K562 (cell line): ENCODE data around the gene FOXN3. TPM values are rescaled to one million over a fixed set of nuclear protein-coding genes. Genes with fewer than 3 reads are reported as not detected.

Experiments used
- ATAC-seq: fragments of 200-7000 bp; cut with Tn5 transposase; 3 replicates; pipeline ENCODE4 v1.9.1; 2020; ENCODE audit warnings: moderate library complexity
- BruUV-seq: library from RNA; stranded (reverse); fragments of 400-500 nt; replicated peaks from 2 replicates; lab custom pipeline; 2021; lab: Mats Ljungman, UMichigan
- CTCF ChIA-PET: fragments of 300-600 bp; formaldehyde crosslinking; extraction: SDS; loops from one replicate; lab custom pipeline; 2021; ENCODE audit warnings: low intra/inter-chr PET ratio; lab: Yijun Ruan, JAX
- POLR2A ChIA-PET: fragments of 300-600, 350-650 bp; sonication (Branson Sonifier 250); formaldehyde crosslinking; extraction: SDS; loops from one replicate; lab custom pipeline; 2021; ENCODE audit warnings: antibody characterized with exemption, inconsistent platforms; lab: Yijun Ruan, JAX
- DNase-seq, 4 experiments: peaks; one replicate each; pipeline versions ENCODE4 v3.0.0 to v3.0.0-alpha.2; 2011 to 2018; ENCODE audit warnings: low spot score in 3 of 4, mixed read lengths in 3 of 4; ENCODE audit errors: extremely low read depth in 1 of 4
- FAIRE-seq: peaks from 2 replicates; lab custom pipeline; 2011; peaks lifted over from hg19 to GRCh38; lab: Jason Lieb, UNC
- H2AFZ ChIP-seq: 2 replicates; pipeline ENCODE4 v1.6.0; 2011; ENCODE audit warnings: low read depth, low read length, control low read depth, inconsistent platforms
- H3K27ac ChIP-seq: fragments of 200-600 bp; 3 replicates; pipeline ENCODE4 v1.8.0; 2011; ENCODE audit warnings: low read depth, mild to moderate bottlenecking, control low read depth, inconsistent platforms, low read length, moderate library complexity, mixed read lengths; ENCODE audit errors: extremely low read depth
- H3K27me3 ChIP-seq, 2 experiments: fragments of 300-600 bp in 1 of 2; 2 replicates in 1 of 2; 3 replicates in 1 of 2; pipeline versions ENCODE4 v1.6.0 to v1.8.0; 2011; ENCODE audit warnings: inconsistent platforms in 2 of 2, low read length in 2 of 2, mild to moderate bottlenecking in 1 of 2, mixed read lengths in 1 of 2, moderate library complexity in 1 of 2; ENCODE audit not compliant: control insufficient read depth in 2 of 2, insufficient read depth in 2 of 2
- H3K36me3 ChIP-seq: fragments of 300-600 bp; 3 replicates; pipeline ENCODE4 v1.8.0; 2011; ENCODE audit warnings: mild to moderate bottlenecking, low read length, inconsistent platforms; ENCODE audit not compliant: control insufficient read depth, insufficient read depth
- H3K4me1 ChIP-seq, 2 experiments: fragments of 200-600 bp in 1 of 2; replicated peaks in 1 of 2; 2 replicates in 1 of 2; 3 replicates in 1 of 2; pipeline versions ENCODE4 v1.5.1 to v1.8.0; 2011; ENCODE audit warnings: inconsistent platforms in 2 of 2, low read length in 2 of 2, mild to moderate bottlenecking in 1 of 2, mixed read lengths in 1 of 2, moderate library complexity in 1 of 2; ENCODE audit not compliant: control insufficient read depth in 2 of 2, insufficient read depth in 2 of 2
- H3K4me2 ChIP-seq: 2 replicates; pipeline ENCODE4 v1.6.1; 2011; ENCODE audit warnings: low read length, control low read depth, inconsistent platforms, mixed read lengths; ENCODE audit not compliant: insufficient read depth
- H3K4me3 ChIP-seq: fragments of 200-600 bp; sonication (generic), shearing (Covaris generic); 2 replicates; pipeline ENCODE4 v1.5.1; 2016; ENCODE audit warnings: control low read depth, inconsistent platforms
- H3K79me2 ChIP-seq: fragments of 200-600 bp; 3 replicates; pipeline ENCODE4 v1.8.0; 2011; ENCODE audit warnings: low read length, inconsistent platforms; ENCODE audit not compliant: control insufficient read depth, insufficient read depth
- H3K9ac ChIP-seq, 2 experiments: 2 replicates each; pipeline versions ENCODE4 v1.6.0 to v1.6.1; 2011; ENCODE audit warnings: low read depth in 2 of 2, low read length in 2 of 2, control low read depth in 1 of 2, inconsistent platforms in 1 of 2, mild to moderate bottlenecking in 1 of 2, mixed read lengths in 1 of 2; ENCODE audit not compliant: insufficient read depth in 1 of 2
- H3K9me1 ChIP-seq: one replicate; pipeline ENCODE4 v1.6.0; 2011; ENCODE audit warnings: inconsistent platforms, mild to moderate bottlenecking, low read length, moderate library complexity; ENCODE audit not compliant: control insufficient read depth, insufficient read depth
- H3K9me3 ChIP-seq: replicated peaks from 2 replicates; pipeline ENCODE4 v1.5.1; 2011; ENCODE audit warnings: low read depth, low read length, inconsistent platforms; ENCODE audit not compliant: control insufficient read depth, insufficient read depth
- H4K20me1 ChIP-seq: replicated peaks from 2 replicates; pipeline ENCODE4 v1.6.1; 2011; ENCODE audit warnings: low read length, inconsistent platforms, mixed read lengths; ENCODE audit not compliant: control insufficient read depth, insufficient read depth
- CHAMP1 ChIP-seq: fragments of 450-650 bp; IDR thresholded peaks from 2 replicates; pipeline ENCODE4 v1.6.1; 2016; ENCODE audit warnings: mild to moderate bottlenecking
- CREB3 ChIP-seq: fragments of 450-650 bp; conservative IDR thresholded peaks from 2 replicates; pipeline ENCODE4 v1.6.1; 2016; ENCODE audit warnings: missing genetic modification characterization, low read depth, mild to moderate bottlenecking, missing compliant biosample characterization, moderate library complexity
- CTBP1 ChIP-seq: fragments of 450-650 bp; IDR thresholded peaks from 2 replicates; pipeline ENCODE4 v1.6.1; 2016; ENCODE audit warnings: borderline replicate concordance
- HMBOX1 ChIP-seq: sonication (generic); IDR thresholded peaks from 2 replicates; pipeline ENCODE4 v1.6.1; 2016
- ID3 ChIP-seq, 2 experiments: fragments of 250-450 bp in 1 of 2; fragments of 450-650 bp in 1 of 2; sonication (Bioruptor Pico) in 1 of 2; IDR thresholded peaks; 2 replicates each; pipeline versions ENCODE4 v1.6.1 to v1.8.0; 2016 to 2021; ENCODE audit warnings: mild to moderate bottlenecking in 2 of 2, moderate library complexity in 2 of 2, missing compliant biosample characterization in 1 of 2, missing genetic modification characterization in 1 of 2
- ILK ChIP-seq: fragments of 450-650 bp; IDR thresholded peaks from 2 replicates; pipeline ENCODE4 v1.6.1; 2016; ENCODE audit warnings: missing genetic modification characterization, low read depth, mild to moderate bottlenecking, missing compliant biosample characterization, moderate library complexity, borderline replicate concordance
- IRF2 ChIP-seq: sonication (generic); formaldehyde crosslinking; IDR thresholded peaks from 2 replicates; pipeline ENCODE4 v1.8.1; 2022; ENCODE audit warnings: mild to moderate bottlenecking, missing genetic modification reagents
- MAX ChIP-seq: sonication (generic); formaldehyde crosslinking; IDR thresholded peaks from 2 replicates; pipeline ENCODE4 v1.9.0; 2022; ENCODE audit warnings: mild to moderate bottlenecking, missing genetic modification reagents
- PCBP1 ChIP-seq: fragments of 200-400 bp; formaldehyde crosslinking; IDR thresholded peaks from 2 replicates; pipeline ENCODE4 v1.6.1; 2018; ENCODE audit warnings: mild to moderate bottlenecking, low read depth, low read length; ENCODE audit not compliant: poor library complexity, severe bottlenecking
- STAT5B ChIP-seq: fragments of 250-450 bp; sonication (Bioruptor Pico); IDR thresholded peaks from 2 replicates; pipeline ENCODE4 v1.8.0; 2021; ENCODE audit warnings: mild to moderate bottlenecking, inconsistent platforms
- THAP12 ChIP-seq: fragments of 250-450 bp; sonication (Bioruptor Pico); IDR thresholded peaks from 2 replicates; pipeline ENCODE4 v1.9.0; 2021; ENCODE audit warnings: mild to moderate bottlenecking, inconsistent platforms
- ZNF444 ChIP-seq: fragments of 250-450 bp; sonication (Bioruptor Pico); IDR thresholded peaks from 2 replicates; pipeline ENCODE4 v1.4.0; 2020; ENCODE audit warnings: mild to moderate bottlenecking, moderate library complexity
- ZNF583 ChIP-seq: fragments of 250-450 bp; sonication (Bioruptor Pico); IDR thresholded peaks from 2 replicates; pipeline ENCODE4 v1.4.0; 2020
- WGBS: fragments of 100-300 bp; shearing (Covaris generic); methylation state at CpG from one replicate; pipeline ENCODE4 v1.1.6; 2016; ENCODE audit warnings: low coverage, mixed read lengths; ENCODE audit not compliant: insufficient coverage; ENCODE audit errors: missing lambda C conversion rate; 5-methylcytosine and 5-hydroxymethylcytosine counted together
- in situ Hi-C: fragments of 300-500 bp; cut with MboI; formaldehyde crosslinking; loops from 4 replicates; pipeline ENCODE4 v1.15.0; 2018; ENCODE audit warnings: inconsistent platforms, mixed read lengths
- intact Hi-C: fragments of 100-400 bp; cut with micrococcal nuclease; formaldehyde crosslinking; loops from 2 replicates; pipeline ENCODE4 v1.14.2; 2022
- polyA plus RNA-seq, 8 experiments: library from polyadenylated mRNA; depleted of rRNA in 4 of 8; stranded (reverse) in 5 of 8; unstranded in 3 of 8; fragments of >200 nt; fragmentation: Nextera tagmentation in 2 of 8; fragmentation: Illumina TruSeq in 1 of 8; extraction: Ambion mirVana in 2 of 8; extraction: Trizol in 1 of 8; gene quantifications; 2 replicates each; pipeline versions ENCODE4 v1.2.1 to v1.2.3, GENCODE V29; 2011 to 2014; ENCODE audit warnings: inconsistent platforms in 1 of 8, missing spikeins in 1 of 8
- total RNA-seq, 7 experiments: library from RNA; depleted of rRNA in 6 of 7; stranded (reverse); fragments of >200 nt in 6 of 7; fragmentation: Illumina TruSeq in 2 of 7; extraction: Trizol in 2 of 7; gene quantifications; 2 replicates each; pipeline versions ENCODE4 v1.2.1 to v1.2.3, GENCODE V29; 2011 to 2021; ENCODE audit warnings: low replicate concordance in 1 of 7

The FOXN3 gene
- total and polyA plus RNA-seq, 9 of the 15 experiments (the other 6 are each of a cell fraction or from before 2014, with no cell fraction given), result 0.07 to 1.3 (median 0.40) TPM

- FAIRE-seq, result no peak
- Histone ChIP-seq H3K79me2 (no peaks in the 10 kb centered on the region), H3K9ac (no peak overlapping the region), H3K4me3 (no peak overlapping the region), H2AFZ (no peak overlapping the region), H4K20me1 (no peaks in the 10 kb centered on the region)
- DNase-seq, result no peak
- TF ChIP-seq ID3 (CRISPR knock-in tag; IDR thresholded peaks at IDR 0.05) (no peak), ID3 (tag; IDR thresholded peaks at IDR 0.05) (no peak), HMBOX1 (no peak), CREB3 (tag) (no peak), IRF2 (no peak), MAX (no peak), CHAMP1 (no peak), ILK (tag) (no peak), PCBP1 (no peak), STAT5B (CRISPR knock-in tag) (no peak), CTBP1 (no peak), ZNF583 (CRISPR knock-in tag) (no peak), ZNF444 (CRISPR knock-in tag) (no peak), THAP12 (CRISPR knock-in tag) (no peak)
- TF ChIP-seq, all 486 proteins: peak for 0
- ATAC-seq, result no peak
- H3K36me3 ChIP-seq, result no peaks in the 10 kb centered on the region
- H3K27me3 ChIP-seq, result peaks cover 2 to 23% of the 10 kb centered on the region in 2 experiments; a peak in 2 of 5 replicates
- in situ Hi-C loops (no loop called here), intact Hi-C loops (no loop called here)
- H3K27ac ChIP-seq, result no peak overlapping the region
- WGBS, result 0% methylated on average over 1 of the region's 1 CpG
- ChIA-PET CTCF (no interaction called here), POLR2A (no interaction called here)
- BruUV-seq, result no TSS peak
- H3K4me2 ChIP-seq, result no peak overlapping the region
- H3K9me3 ChIP-seq, result no peaks in the 10 kb centered on the region
- no peaks in the 10 kb centered on the region for H3K9me1 ChIP-seq
- no peaks in the 10 kb centered on the region for H3K4me1 ChIP-seq
These were observed 160.1 kb downstream of the FOXN3 start for GRCh38 chr14:89256951-89257350.
